Left forelimb (tissue), 1 donor: Measurements from ENCODE around the gene EPHX1.
"Not testable (repeated sequence)": the region's sequence is repeated elsewhere in the genome, so short reads cannot be mapped to it uniquely, and the experiment has no call there.

Source experiments
- DNase-seq: peaks from one replicate; pipeline ENCODE4 v3.0.0-alpha.2; 2018; ENCODE audit warnings: low spot score

The EPHX1 gene

DNA sequence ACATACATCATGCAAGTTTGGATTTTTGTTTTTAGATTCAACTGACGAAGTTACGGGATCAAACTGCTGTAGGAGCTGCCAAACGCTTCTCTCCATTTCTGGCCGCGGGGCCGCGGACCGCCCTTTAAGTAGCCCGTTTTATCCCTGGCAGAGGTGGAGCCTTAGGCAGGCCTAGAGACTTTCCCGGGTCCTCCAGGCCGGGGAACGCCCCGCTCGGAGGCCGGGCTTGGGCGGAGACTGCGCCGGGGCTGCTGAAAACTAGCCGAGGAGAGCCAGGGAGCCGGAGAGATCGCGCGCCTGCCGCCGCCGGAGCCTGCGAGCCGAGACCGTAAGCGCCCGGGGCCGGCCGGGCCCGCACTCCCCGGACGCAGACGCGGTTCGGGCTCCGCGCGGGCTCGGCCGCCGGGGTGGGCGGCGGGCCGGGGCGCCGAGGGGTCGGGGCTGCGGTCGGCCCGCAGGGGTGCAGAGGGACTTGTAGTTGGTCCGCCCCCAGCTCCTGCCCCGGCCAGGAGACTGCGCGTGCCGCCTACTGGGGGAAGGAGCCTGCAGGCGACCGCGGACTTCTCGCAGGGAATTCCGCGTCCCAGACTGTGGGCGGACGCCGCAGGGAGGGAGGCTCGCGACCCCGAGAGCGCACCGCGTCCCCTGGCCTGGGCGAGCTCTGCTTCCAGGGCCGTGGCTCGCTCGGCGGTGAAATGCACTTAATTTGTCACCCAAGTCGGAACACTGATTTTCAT, at the start of gene EPHX1:
Gene EPHX1 (plus strand): TSS at position 283 of the 737 bp plus-strand sequence. CDS start 18,606 bp downstream, outside the sequence.
- DNase-seq: peak; percentile 93

DNA sequence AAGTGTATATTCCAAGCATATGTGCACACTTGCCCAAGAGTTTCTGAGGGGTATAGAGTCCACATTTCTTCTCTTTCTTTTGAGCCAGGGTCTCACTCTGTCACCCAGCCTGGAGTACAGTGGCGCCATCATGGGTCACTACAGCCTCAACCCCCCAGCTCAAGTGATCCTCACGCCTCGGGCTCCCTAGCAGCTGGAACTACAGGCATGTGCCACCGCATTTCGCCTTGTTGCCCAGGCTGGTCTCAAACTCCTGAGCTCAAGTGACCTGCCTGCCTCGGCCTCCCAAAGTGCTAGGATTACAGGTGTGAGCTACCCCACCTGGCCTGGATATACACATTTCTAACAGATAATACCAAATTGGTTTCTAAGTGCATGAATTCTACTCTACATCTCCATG, 49.4 kb upstream of the EPHX1 start:
- DNase-seq: no peak

DNA sequence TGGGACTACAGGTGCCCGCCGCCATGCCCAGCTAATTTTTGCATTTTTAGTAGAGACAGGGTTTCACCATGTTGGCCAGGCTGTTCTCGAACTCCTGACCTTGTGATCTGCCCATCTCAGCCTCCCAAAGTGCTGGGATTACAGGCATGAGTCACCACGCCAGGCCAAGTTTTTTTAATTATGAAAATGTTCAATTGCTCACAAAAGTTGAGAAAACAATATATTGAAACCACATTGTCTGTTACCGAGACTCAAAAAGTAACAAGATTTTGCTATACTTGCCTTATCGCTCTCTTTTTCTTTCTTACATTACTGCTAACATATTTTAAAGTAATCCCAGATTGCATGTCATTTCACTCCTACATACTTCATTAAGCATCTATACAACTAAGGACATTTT, 48.5 kb upstream of the EPHX1 start:
- not testable (repeated sequence) for DNase-seq

DNA sequence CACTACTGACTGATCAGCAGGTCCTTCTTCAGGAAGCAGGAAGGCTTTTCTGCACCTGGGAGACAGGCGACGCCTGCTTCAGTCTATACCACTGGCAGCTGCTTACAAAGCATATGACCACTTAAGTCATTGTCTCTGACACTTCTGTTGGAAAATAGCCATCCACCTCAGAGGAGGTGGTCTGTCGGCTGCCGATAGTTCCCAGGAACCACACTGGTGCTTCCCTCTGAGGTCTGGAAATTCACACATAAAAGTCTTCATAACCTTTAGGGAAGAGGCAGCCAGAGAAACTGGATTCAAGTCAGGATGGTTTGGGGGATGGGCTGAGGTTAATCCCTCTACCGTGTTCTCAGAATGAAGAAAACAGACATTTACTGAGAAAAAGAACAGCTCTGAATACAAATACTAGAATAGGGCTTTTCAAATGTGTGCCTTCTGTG, 47.9 kb upstream of the EPHX1 start:
- no peak for DNase-seq

DNA sequence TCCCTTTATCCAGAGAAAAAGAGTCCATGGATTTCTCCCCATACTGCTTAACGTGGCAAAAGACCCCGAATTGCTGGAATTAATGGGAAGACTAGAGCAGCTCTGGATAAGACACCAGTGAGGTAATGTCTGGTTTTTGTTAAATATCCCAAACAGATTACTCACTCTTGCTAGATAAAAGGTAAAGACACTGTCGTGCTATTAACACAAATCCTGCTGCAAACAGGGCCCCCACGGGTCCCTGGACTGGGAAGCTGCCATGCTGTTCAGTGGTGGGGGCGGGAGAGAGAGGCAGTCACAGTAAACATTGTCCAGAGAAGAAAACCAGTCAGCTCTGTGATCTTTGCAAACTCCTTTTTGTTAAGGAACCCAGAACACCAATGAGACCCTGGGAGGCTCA, 47.5 kb upstream of the EPHX1 start:
- no peak for DNase-seq

DNA sequence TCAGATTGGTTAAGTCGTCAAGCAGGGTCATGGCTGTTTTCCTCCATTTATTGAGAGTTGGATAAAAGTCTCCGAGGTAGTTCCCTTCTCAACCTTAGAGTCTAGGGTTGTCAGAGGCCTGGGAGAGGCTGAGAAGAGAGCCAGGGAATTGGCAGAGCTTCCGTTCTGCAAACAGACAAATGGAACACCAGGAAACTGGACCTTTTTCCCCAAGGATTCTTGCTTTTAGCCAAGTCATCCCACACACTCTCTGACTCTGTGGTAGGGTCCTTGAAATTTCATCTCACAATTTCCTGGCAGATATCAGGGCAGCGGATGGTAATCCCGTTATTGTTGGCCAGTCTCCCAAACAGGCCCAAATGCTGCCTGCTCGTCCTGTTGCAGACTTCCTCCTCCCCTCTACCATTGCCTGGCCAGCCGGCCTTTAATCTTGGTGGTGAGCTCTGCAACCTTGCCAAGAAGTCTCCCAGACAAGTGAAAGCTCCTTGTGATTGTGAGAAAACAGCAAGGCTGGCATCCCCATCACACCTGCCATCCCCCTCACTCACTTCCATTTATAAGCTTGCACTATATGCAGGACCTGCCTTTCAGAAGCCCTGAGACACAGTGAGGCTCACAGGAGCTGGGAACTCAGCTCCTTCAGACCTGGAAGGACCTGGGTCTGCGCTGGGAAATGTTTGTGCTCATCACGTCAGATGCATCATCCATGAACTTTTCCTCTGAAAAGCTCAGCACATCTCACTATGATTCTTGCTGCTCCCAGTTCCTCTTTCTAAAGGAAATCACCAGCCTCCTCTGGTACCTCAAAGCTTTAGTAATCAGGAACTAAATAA, 46.0 kb upstream of the EPHX1 start:
- no peak for DNase-seq

DNA sequence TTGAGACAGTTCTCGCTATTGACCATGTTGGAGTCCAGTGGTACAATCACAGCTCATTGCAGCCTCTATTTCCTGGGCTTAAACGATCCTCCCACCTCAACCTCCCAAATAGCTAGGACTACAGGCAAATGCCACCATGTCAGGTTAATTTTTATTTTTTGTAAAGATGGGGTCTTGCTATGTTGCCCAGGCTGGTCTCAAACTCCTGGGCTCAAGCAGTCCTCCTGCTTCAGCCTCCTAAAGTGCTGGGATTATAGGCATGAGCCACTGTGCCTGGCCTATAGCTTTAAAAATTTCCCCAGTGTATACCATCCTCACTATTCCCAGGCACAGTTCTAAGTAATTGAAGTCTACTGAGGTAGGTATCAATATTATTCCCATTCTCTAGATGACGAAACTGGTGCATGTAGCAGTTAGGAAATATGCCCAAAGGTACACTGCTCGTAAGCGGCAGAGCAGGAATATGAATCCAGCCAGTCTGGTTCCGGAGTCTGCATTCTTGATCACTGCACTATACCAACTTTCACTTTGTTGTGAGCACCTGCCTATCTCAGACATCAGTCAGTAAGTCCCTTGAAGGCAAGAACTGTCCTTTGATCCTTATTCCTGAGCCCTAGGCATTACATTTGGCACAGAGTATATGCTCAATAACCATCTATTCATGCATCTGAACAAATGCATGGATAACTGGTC, 43.8 kb upstream of the EPHX1 start:
- no peak for DNase-seq

DNA sequence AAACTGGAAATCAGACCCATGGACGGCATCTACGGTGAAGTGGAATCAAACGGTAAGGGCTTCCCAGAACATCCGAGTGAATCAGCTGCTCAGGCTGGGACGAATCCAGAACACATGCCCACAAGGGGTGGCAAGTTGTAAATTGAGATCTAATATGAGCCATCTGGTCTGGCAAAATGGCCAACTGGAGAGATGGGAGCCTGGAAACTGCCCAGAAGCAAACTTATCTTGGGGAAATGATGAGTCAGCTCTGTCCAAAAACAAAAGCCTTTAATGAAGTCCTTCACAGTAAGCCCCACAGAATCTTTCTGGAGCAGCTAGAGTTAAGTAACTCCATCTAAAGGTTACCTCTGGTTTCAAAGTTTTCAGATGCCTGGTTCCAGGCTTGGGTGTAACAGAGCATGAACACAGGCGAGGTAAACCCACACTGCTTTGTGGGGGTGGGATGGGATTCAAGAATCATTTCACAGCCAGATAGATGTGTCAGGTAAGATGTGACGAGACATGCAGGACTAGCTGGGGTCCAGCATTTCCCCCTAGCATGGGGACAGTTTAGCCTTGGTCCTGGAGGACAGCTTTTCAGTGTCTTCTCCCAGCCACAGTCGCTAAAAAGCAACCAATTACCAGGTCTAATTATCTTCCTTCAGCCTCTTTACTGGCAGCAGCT, 42.8 kb upstream of the EPHX1 start:
- no peak for DNase-seq

DNA sequence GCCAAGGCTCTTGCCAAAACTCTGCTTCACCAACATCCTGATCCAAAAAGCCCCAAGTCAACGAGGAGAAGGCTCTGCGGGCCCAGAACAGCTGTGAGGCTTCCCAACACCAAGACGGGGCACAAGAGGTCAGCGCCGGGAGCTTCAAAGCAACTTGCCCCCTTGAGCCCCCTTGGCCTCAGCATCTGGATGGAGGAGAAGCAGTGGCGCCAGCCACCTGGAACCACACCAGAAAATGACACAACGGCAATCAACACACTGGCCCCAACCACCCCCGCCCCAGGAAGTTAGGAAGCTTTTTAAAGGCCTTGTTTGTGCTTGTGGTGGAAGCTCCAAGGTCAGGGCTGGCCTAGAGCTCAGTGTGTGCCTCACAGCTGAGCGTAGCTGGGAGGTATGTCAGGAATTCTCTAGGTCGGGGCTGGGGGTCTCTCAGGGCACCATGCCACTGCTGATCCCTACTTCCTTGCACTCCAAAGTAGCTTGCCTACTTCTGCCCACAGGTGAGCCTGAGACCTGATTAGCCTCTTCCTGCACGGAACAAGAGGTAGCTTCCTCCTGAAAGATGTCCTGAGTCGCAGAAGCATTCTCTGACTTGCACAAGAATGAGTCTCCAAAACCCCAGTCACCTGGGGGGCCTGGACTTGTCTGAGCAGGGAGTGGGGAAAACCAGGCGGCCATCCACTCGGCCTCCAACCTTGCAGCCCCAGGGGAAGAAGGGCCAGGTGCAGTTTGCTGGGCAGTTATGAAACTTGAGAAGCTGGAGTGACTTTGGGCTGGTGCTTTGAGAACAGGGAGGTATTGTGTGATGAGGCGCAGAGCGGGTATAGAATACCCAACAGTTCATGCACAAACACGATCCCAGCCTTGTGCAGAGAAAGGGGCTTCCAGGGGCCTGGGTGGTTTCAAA, 42.0 kb upstream of the EPHX1 start:
- peak; percentile 78 for DNase-seq

DNA sequence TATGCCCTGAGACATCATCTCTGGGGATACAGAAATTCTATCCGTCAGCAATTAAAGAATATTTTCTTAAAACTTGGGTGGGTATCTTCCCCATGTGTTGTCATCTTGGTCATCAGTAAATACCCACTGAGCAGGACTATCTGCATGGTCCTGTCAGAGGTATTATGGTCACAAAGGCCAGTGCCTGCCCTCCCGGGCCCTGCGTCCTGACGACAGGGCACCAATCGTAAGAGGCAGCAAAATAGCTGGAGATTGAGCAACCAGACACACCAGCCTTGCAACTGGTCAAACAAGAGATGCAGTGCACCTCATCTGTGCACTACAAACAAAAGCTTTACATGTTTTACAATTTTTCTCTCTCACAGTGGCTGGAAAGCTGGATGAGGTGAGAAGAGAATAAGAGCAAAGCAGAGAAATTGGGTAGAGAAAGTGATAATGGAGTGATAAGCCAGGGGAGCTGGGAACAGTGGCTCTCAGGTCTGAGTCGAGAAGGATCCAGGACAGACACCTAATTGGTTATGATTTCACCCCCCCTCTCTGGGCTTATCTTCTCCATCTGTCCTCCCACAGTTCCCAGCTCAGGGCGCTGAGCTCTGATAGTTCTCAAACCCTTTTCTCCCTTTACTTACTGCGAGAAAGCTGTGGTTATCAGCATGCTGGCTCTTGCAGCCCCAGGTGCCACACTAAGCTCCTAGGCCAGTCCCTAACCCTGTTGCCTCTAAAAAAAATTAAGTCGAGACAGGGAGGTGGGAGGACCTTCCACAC, 41.1 kb upstream of the EPHX1 start:
- no peak for DNase-seq

DNA sequence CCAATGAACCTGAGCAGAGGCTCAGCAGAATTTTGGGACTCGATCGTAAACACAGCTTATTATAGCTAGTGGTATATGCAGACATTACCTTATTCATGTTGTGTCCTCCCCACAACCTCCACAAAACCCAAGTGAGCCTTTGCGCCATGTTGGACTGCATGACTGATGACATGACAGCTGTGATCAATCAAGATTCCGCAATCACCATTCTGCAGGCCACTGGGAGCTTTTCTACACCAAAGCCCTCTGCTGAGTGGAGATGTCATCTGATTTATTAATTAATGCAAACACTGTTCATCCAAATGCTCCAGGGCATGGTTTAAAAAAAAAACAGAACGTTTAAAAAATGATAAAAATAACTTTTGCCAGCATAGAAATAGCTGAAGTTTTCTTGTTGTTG, 40.2 kb upstream of the EPHX1 start:
- no peak for DNase-seq

DNA sequence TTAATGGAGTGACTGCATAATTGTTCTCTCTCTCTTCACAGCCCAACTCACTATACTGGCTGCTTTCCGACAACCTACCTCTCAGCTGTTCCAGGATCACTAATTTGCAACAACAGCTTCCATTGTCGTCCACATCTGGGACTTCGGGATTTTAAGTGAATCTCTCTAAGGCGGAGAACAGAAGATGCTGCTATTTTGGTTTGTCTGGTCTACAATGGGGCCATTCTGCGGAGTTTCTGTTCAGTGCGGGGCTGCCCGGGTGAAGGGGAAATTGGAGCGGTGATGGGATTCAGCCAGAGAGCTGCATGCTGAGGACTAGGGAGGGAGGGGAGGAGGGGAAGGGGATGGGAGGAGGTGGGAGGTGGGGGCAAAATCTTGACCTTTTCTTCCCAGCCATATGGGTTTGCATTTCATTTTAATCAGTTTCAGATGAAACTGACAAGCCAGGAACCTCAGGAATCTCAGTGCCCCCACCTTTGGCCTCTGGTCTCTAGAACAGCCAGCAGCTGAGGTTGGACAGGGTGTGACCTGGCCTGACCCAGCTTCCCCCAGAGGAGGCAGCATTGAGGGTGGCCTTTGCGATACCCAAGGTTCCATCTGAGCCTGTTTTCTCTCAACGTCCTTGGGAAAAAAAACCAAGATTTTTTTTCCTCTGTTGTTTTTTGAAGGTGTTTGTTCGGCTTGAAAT, 39.2 kb upstream of the EPHX1 start:
- no peak for DNase-seq

DNA sequence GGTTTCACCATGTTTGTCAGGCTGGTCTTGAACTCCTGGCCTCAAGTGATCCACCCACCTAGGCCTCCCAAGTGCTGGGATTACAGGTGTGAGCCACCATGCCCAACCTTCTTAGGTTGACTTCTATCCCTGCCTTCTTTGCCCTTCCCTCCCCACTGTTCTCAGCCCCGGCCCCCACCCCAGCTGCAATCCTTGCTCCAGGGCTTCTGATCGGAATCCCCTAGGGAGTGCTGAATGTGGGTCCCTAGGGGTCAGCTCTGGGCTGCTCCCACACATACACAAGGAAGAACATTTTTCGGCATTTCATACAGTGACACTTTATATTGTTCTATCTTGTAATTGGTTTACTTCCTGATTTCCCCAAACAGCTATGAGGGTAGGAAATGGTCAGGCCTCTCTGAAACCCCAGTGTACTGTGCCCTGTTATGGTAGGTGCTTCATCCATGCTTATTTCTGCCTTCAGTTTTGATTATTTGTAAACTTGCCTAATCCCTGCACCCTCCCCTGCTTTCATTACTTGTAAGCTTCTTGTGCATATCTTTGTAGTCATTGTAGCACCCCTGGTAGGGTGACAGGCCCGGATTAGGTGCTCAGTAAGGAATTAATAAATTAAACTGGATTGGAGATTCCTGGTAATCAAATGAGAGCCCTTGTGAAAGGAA, 38.1 kb upstream of the EPHX1 start:
- no peak for DNase-seq

DNA sequence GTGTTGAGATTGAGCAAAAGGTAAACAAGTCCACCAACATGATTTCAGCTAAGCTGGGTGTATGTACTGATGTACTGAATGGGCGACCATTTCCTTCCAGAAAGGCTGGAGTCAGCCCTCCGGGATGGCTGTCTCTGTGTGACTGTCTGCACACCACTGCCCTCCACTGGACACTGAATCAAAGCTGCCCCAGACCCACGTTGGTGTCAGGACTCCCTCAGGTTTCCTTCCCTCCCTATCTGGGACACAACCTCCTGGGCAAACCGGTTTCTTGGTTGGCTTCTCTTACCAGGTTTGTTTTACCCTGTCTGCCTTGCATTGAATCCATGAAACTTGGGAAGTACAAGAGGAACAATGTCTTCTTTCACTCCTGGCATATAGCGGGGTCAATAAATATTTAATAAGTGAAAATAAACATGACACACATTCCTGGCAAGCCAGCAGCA, 37.6 kb upstream of the EPHX1 start:
- DNase-seq: peak; percentile 82

DNA sequence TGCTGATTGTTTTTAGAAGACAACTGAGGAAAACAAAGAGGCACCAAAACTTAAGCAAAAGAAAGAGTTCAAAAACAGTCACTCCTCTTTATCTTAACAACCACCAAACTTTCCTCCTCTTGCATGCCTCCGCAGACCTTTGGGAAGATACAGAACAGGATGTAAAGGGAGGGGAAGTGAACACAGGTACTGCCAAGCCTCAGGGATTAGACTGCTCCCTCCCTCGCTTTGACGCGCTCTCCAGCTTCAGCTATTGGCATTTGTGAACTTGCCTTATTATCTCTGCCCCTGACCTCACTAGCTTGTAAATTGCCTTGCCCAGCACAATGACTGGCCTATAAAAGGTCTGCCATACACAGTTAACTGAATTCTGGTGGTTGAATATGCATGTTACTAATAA, 37.1 kb upstream of the EPHX1 start:
- no peak for DNase-seq

DNA sequence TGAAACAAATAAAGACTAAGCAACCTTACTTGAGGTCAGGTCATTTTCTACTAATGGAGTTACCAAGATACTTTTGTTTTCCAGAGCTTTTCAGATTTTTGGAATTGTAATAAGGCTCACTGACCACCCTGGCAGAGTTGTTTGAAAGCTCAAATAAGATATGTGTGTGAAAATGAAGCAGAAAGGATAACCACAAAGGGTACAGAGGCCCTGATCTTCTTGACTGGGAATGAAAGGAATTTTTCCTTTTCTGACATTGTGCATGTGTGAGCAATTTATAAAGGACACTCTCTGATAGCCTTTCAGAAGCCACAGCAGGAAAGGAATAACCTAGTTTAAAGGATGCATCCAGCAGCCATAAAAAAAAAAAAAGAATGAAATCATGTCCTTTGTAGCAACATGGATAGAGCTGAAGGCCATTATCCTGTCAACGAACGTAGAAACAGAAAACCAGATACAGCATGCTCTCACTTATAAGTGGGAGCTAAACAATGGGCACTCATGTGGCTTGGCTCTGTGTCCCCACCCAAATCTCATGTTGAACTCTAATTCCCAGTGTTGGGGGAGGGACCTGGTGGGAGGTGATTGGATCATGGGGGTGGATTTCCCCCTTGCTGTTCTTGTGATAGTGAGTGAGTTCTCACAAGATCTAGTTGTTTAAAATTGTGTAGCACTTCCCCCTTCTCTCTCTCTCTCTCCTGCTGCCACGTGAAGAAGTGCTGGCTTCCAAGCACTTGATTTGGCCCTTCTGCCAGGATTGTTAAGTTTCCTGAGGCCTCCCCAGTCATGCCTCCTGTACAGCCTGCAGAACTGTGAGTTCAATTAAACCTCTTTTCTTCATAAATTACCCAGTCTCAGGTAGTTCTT, 35.4 kb upstream of the EPHX1 start:
- no peak for DNase-seq

DNA sequence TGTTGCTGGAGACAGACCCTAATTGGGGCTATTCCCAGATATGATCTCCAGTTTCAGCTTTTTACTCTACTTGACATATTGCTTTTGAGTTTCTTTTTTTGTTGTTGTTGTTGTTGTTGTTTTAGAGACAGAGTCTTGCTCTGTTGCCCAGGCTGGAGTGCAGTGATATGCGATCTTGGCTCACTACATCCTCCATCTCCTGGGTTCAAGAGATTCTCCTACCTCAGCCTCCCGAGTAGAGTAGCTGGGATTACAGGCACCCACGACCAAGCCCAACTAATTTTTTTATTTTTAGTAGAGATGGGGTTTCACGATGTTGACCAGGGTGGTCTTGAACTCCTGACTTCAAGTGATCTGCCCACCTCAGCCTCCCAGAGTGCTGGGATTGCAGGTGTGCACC, 33.6 kb upstream of the EPHX1 start:
- DNase-seq: no peak

DNA sequence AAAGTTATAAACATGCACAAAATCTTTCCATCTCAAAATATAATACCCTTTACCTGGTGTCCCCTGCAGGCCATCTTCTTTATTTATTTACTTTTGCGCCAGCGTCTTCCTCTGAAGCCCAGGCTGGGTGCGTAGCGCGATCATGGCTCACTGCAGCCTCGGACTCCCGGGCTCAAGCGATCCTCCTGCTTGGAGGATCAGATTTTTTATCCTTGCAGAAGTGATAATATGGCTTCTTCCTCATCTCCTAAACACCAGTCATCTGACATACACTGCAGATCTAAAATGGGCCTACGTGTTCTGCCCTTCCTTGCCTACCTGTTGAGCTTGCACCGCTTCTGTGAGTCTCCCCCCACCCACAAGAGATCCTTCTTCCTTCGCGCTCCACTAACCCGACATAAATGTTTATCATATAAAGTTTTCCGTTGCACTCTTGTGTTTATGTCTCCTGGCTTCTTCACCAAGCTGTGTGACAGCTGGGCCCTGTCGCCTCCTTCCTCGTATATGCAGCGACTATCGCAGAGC, 32.8 kb upstream of the EPHX1 start:
- DNase-seq: no peak
